NB4 (cell line): ENCODE measurements around the gene TCTN3.

Source experiments
- MAX ChIP-seq: IDR thresholded peaks from 2 replicates; pipeline ENCODE4 v1.6.1; 2011; ENCODE audit warnings: low read depth, low read length
- POLR2A ChIP-seq: IDR thresholded peaks from 2 replicates; pipeline ENCODE4 v1.6.1; 2011; ENCODE audit warnings: mild to moderate bottlenecking; ENCODE audit not compliant: insufficient read length; ENCODE audit errors: extremely low read depth
- TF ChIP-seq, protein P1 (sequence below): IDR thresholded peaks from one replicate; pipeline ENCODE4 v1.5.1; 2012; ENCODE audit warnings: low read depth, low read length

- TF ChIP-seq POLR2A (no peak), MAX (no peak)
- TF ChIP-seq, protein P1, sequence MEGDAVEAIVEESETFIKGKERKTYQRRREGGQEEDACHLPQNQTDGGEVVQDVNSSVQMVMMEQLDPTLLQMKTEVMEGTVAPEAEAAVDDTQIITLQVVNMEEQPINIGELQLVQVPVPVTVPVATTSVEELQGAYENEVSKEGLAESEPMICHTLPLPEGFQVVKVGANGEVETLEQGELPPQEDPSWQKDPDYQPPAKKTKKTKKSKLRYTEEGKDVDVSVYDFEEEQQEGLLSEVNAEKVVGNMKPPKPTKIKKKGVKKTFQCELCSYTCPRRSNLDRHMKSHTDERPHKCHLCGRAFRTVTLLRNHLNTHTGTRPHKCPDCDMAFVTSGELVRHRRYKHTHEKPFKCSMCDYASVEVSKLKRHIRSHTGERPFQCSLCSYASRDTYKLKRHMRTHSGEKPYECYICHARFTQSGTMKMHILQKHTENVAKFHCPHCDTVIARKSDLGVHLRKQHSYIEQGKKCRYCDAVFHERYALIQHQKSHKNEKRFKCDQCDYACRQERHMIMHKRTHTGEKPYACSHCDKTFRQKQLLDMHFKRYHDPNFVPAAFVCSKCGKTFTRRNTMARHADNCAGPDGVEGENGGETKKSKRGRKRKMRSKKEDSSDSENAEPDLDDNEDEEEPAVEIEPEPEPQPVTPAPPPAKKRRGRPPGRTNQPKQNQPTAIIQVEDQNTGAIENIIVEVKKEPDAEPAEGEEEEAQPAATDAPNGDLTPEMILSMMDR = no peak
Observed at GRCh38 chr10:95618101-95618500, 75.6 kb downstream of the TCTN3 start.
